HL-60 (cell line): ENCODE data around the gene GORASP1.

Experiments used
- DNase-seq, 2 experiments: peaks; one replicate each; pipeline ENCODE4 v3.0.0-alpha.2; 2010 to 2020; ENCODE audit warnings: low read depth in 1 of 2, low spot score in 1 of 2
- H3K27ac ChIP-seq: fragments of 250-450 bp; sonication (Bioruptor Pico); replicated peaks from 2 replicates; pipeline ENCODE4 v1.5.1; 2020; ENCODE audit warnings: mild to moderate bottlenecking, moderate library complexity
- H3K27me3 ChIP-seq: fragments of 250-450 bp; sonication (Bioruptor Pico); 2 replicates; pipeline ENCODE4 v1.5.1; 2021; ENCODE audit warnings: mild to moderate bottlenecking, moderate library complexity; ENCODE audit not compliant: insufficient read depth, poor library complexity, severe bottlenecking
- H3K4me3 ChIP-seq: replicated peaks from 2 replicates; pipeline ENCODE4 v1.5.1; 2011; ENCODE audit warnings: mild to moderate bottlenecking, control low read depth, low read length; ENCODE audit not compliant: insufficient read depth
- CTCF ChIP-seq: IDR thresholded peaks from one replicate; pipeline ENCODE4 v1.5.1; 2011; ENCODE audit warnings: low read length, control low read depth, inconsistent platforms; ENCODE audit not compliant: insufficient read depth
- GABPA ChIP-seq: IDR thresholded peaks from 2 replicates; pipeline ENCODE4 v1.6.1; 2012; ENCODE audit warnings: low read depth
- POLR2AphosphoS5 ChIP-seq: IDR thresholded peaks from 2 replicates; pipeline ENCODE4 v1.6.1; 2012; ENCODE audit warnings: low read depth
- SPI1 ChIP-seq: IDR thresholded peaks from 2 replicates; pipeline ENCODE4 v1.6.1; 2012; ENCODE audit warnings: low read depth, mild to moderate bottlenecking, borderline replicate concordance
- TF ChIP-seq, protein P1 (sequence below): IDR thresholded peaks from 2 replicates; pipeline ENCODE4 v1.6.1; 2012; ENCODE audit warnings: low read depth; ENCODE audit not compliant: insufficient replicate concordance

The GORASP1 gene

DNA sequence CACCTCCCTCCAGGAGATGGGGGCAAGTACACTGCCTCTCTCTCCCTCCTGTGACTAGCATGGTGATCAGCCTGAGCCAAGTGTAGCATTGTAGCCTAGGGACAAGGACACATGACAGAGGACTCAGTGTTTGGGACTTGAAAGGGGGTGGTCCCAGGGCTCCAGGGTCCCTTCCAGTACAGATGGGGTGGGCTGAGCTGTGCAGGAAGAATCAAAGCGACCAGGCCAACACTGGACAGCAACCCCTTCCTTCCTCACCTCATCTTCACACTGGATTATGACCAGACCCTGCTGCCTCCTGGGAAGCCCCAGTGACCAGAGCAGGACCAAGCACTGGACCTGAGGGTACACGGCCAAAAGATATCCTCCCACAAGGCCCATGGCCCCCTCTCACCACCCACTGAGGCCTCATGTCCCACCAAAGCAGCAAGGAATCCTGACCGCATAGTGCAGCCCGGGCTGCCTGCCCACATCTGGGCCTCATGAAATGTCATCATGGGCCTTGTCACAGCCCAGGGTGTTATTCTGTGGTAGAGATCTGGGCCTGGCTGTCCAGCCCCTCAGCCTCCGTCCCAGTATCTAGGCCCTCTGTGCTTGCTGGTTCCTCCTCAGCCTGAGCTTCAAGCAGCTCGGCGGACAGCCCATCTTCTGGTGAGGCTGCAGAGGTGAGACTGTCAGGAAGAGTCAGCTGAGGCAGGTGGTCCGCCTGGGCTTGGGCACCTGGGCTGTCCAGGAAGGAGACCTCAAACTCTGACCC lies 9.5 kb downstream of the GORASP1 start:
- no peak overlapping the region for H3K27ac ChIP-seq
- H3K27me3 ChIP-seq, result no peaks in the 10 kb centered on the region
- H3K4me3 ChIP-seq, result no peak overlapping the region
- TF ChIP-seq CTCF (no peak), SPI1 (no peak), GABPA (no peak), POLR2AphosphoS5 (no peak)
- TF ChIP-seq, protein P1, sequence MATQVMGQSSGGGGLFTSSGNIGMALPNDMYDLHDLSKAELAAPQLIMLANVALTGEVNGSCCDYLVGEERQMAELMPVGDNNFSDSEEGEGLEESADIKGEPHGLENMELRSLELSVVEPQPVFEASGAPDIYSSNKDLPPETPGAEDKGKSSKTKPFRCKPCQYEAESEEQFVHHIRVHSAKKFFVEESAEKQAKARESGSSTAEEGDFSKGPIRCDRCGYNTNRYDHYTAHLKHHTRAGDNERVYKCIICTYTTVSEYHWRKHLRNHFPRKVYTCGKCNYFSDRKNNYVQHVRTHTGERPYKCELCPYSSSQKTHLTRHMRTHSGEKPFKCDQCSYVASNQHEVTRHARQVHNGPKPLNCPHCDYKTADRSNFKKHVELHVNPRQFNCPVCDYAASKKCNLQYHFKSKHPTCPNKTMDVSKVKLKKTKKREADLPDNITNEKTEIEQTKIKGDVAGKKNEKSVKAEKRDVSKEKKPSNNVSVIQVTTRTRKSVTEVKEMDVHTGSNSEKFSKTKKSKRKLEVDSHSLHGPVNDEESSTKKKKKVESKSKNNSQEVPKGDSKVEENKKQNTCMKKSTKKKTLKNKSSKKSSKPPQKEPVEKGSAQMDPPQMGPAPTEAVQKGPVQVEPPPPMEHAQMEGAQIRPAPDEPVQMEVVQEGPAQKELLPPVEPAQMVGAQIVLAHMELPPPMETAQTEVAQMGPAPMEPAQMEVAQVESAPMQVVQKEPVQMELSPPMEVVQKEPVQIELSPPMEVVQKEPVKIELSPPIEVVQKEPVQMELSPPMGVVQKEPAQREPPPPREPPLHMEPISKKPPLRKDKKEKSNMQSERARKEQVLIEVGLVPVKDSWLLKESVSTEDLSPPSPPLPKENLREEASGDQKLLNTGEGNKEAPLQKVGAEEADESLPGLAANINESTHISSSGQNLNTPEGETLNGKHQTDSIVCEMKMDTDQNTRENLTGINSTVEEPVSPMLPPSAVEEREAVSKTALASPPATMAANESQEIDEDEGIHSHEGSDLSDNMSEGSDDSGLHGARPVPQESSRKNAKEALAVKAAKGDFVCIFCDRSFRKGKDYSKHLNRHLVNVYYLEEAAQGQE, result no peak
- DNase-seq, result no peak

GRCh38 chr3:39096775-39097174 lies 10.7 kb downstream of the GORASP1 start:
- no peak for DNase-seq
- no peak overlapping the region for H3K4me3 ChIP-seq
- no peaks in the 10 kb centered on the region for H3K27me3 ChIP-seq
- TF ChIP-seq GABPA, result no peak
- H3K27ac ChIP-seq, result no peak overlapping the region

- Histone ChIP-seq H3K27ac (no peak overlapping the region), H3K27me3 (no peaks in the 10 kb centered on the region), H3K4me3 (no peak overlapping the region)
- TF ChIP-seq, protein P1, result no peak
- no peak for TF ChIP-seq POLR2AphosphoS5
- no peak for TF ChIP-seq CTCF
- TF ChIP-seq SPI1, result no peak
- TF ChIP-seq GABPA, result no peak
- no peak for DNase-seq
These were observed 11.6 kb downstream of the GORASP1 start for GRCh38 chr3:39095778-39096177.

- Histone ChIP-seq H3K27me3 (no peaks in the 10 kb centered on the region), H3K4me3 (no peak overlapping the region), H3K27ac (no peak overlapping the region)
- DNase-seq, result no peak
- TF ChIP-seq, protein P1, result no peak
- TF ChIP-seq SPI1 (no peak), POLR2AphosphoS5 (no peak), GABPA (no peak), CTCF (no peak)
These were observed 12.4 kb downstream of the GORASP1 start for GRCh38 chr3:39094851-39095677.
